ENCODE data around the gene ACSS1. TPM values are rescaled to one million over a fixed set of nuclear protein-coding genes. Genes with fewer than 3 reads are reported as not detected.

Gene ACSS1
- total RNA-seq, 1 experiment from 2014 or later: 0.61 TPM

DNA sequence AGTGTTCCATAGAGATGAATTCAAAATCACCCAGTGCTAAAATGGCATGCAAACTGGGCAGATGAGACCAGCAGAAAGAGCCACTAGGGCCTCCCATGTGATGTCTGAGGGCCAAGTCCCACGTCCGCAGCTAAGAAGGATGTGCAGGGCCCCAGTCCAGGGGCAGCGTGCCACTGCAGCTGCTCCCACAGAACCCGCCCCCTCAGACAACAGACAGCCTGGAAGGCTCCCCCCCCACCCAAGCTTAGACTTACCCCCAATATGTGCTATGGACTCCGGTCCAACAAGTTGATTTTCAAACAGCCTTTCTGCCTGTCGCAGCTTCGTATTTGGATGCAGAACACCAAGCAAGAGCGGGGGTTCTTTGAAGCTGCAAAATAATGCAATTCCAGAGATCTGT, 79.4 kb downstream of the ACSS1 start:
- Histone ChIP-seq H3K23me2 (ENCODE audit: insufficient read length, low read depth, low read length, poor library complexity, severe bottlenecking) (no peaks in the 10 kb centered on the region), H3K79me1 (ENCODE audit: insufficient read depth, low read depth, low read length, poor library complexity, severe bottlenecking) (peaks cover 4% of the 10 kb centered on the region), H4K20me1 (ENCODE audit: control insufficient read depth, insufficient read depth, insufficient read length) (no peaks in the 10 kb centered on the region), H2BK12ac (ENCODE audit: insufficient read length, low read depth, low read length) (no peak overlapping the region), H3K4me2 (ENCODE audit: insufficient read depth, insufficient read length, low read length) (no peak overlapping the region), H4K5ac (ENCODE audit: insufficient read length, low read depth, low read length) (no peak overlapping the region), H2BK5ac (ENCODE audit: insufficient read length, low read length) (no peak overlapping the region), H3K4ac (ENCODE audit: low read depth, low read length) (no peak overlapping the region), H2AK5ac (ENCODE audit: insufficient read length, low read length) (no peak overlapping the region), H3K23ac (ENCODE audit: insufficient read length, low read depth, low read length) (no peak overlapping the region), H3K56ac (ENCODE audit: insufficient read length, low read depth, low read length) (no peak overlapping the region), H3K9ac (ENCODE audit: extremely low read depth, insufficient read length, low read length) (no peak overlapping the region), H3K18ac (ENCODE audit: insufficient read length, low read depth, low read length) (no peak overlapping the region), H3K14ac (ENCODE audit: insufficient read depth, low read length) (no peak overlapping the region), H4K8ac (replicated peaks; ENCODE audit: insufficient read length, low read depth, low read length) (no peak overlapping the region), H3K4me1 (ENCODE audit: insufficient read depth, low read length) (no peaks in the 10 kb centered on the region), H2AFZ (ENCODE audit: low read length) (no peak overlapping the region), H3K27me3 (ENCODE audit: insufficient read depth, low read length) (no peaks in the 10 kb centered on the region), H2BK120ac (ENCODE audit: low read depth, low read length, poor library complexity, severe bottlenecking) (no peak overlapping the region), H3T11ph (ENCODE audit: low read length) (no peak overlapping the region), H3K79me2 (ENCODE audit: insufficient read depth, low read length) (no peaks in the 10 kb centered on the region; the same call in 1 of the 2 replicates), H4K91ac (ENCODE audit: insufficient read length, low read depth, low read length) (no peak overlapping the region), H3K9me3 (ENCODE audit: control insufficient read depth, low read depth, low read length) (peaks cover 21% of the 10 kb centered on the region), H2BK20ac (ENCODE audit: low read depth, low read length, poor library complexity, severe bottlenecking) (no peak overlapping the region), H2BK15ac (ENCODE audit: low read depth, low read length) (no peak overlapping the region), H3K27ac (ENCODE audit: insufficient read length, low read depth, low read length) (no peak overlapping the region)
- H3K27ac Mint-ChIP-seq: no peak overlapping the region
- H3K27me3 Mint-ChIP-seq (ENCODE audit: low read depth): no peaks in the 10 kb centered on the region; the same call in 1 of the 2 replicates
- no peak overlapping the region for H3K4me3 Mint-ChIP-seq
- TF ChIP-seq, protein P1, sequence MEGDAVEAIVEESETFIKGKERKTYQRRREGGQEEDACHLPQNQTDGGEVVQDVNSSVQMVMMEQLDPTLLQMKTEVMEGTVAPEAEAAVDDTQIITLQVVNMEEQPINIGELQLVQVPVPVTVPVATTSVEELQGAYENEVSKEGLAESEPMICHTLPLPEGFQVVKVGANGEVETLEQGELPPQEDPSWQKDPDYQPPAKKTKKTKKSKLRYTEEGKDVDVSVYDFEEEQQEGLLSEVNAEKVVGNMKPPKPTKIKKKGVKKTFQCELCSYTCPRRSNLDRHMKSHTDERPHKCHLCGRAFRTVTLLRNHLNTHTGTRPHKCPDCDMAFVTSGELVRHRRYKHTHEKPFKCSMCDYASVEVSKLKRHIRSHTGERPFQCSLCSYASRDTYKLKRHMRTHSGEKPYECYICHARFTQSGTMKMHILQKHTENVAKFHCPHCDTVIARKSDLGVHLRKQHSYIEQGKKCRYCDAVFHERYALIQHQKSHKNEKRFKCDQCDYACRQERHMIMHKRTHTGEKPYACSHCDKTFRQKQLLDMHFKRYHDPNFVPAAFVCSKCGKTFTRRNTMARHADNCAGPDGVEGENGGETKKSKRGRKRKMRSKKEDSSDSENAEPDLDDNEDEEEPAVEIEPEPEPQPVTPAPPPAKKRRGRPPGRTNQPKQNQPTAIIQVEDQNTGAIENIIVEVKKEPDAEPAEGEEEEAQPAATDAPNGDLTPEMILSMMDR (conservative IDR thresholded peaks at IDR 0.05): no peak
- H3K4me1 Mint-ChIP-seq: no peaks in the 10 kb centered on the region
- H3K9me3 Mint-ChIP-seq: peaks cover 20 to 30% of the 10 kb centered on the region in 2 experiments
- no CpG with 5 or more reads among the region's 8 CpGs for WGBS (ENCODE audit: extremely low coverage, insufficient read length, low lambda C conversion rate)
- H3K36me3 Mint-ChIP-seq (ENCODE audit: insufficient read depth in 1 of 3, low read depth in 3 of 3): peaks cover 72 to 80% (median 80%) of the 10 kb centered on the region in 3 experiments
- peak; percentile 3 for DNase-seq

All from H9 (cell line).